Activated naive CD8-positive, alpha-beta T cell treated with anti-CD3 and anti-CD28 coated beads, Interleukin-2, amount 10 ng/mL, durations not matched to agents 7 days and 5 days (primary cell): ENCODE measurements around the gene KIAA0513. TPM values are rescaled to one million over a fixed set of nuclear protein-coding genes. Genes with fewer than 3 reads are reported as not detected.

ENCODE experiments used
- ATAC-seq: fragments of 150-1000 bp; cut with Tn5 transposase; one replicate; pipeline ENCODE4 v1.10.0; 2021; ENCODE audit warnings: low read depth, moderate library complexity
- POLR2A ChIA-PET: fragments of 350-600 bp; sonication (Branson Sonifier 250); formaldehyde crosslinking; loops from one replicate; lab custom pipeline; 2021; ENCODE audit warnings: antibody characterized with exemption; lab: Charles Lee
- DNase-seq: peaks from one replicate; pipeline ENCODE4 v3.0.0; 2021
- H3K27ac Mint-ChIP-seq: one replicate; pipeline ENCODE4 v1.8.0; 2022; ENCODE audit warnings: mild to moderate bottlenecking, mixed read lengths
- H3K27me3 Mint-ChIP-seq: one replicate; pipeline ENCODE4 v1.8.0; 2022; ENCODE audit warnings: mild to moderate bottlenecking, moderate library complexity, mixed read lengths
- H3K36me3 Mint-ChIP-seq: one replicate; pipeline ENCODE4 v1.8.0; 2021; ENCODE audit warnings: mild to moderate bottlenecking, mixed read lengths
- H3K4me1 Mint-ChIP-seq: one replicate; pipeline ENCODE4 v1.8.0; 2021; ENCODE audit warnings: mixed read lengths
- H3K4me3 Mint-ChIP-seq: one replicate; pipeline ENCODE4 v1.8.0; 2022; ENCODE audit warnings: mild to moderate bottlenecking, moderate library complexity, mixed read lengths
- H3K9me3 Mint-ChIP-seq: one replicate; pipeline ENCODE4 v1.8.0; 2021; ENCODE audit warnings: mixed read lengths
- total RNA-seq, 2 experiments: library from RNA; stranded (reverse); gene quantifications; one replicate each; pipeline ENCODE4 v1.2.3, GENCODE V29; 2021

The KIAA0513 gene
- total RNA-seq, 2 experiments from 2014 or later, result 11.6 to 13.9 TPM

GRCh38 chr16:85130705-85131028 is 103.1 kb downstream of the KIAA0513 start:
- Mint-ChIP-seq H3K9me3 (no peaks in the 10 kb centered on the region), H3K36me3 (no peaks in the 10 kb centered on the region), H3K4me1 (no peaks in the 10 kb centered on the region), H3K4me3 (no peak overlapping the region), H3K27ac (no peak overlapping the region), H3K27me3 (peaks cover 8% of the 10 kb centered on the region)
- ATAC-seq (no peak), DNase-seq (no peak)
- POLR2A ChIA-PET, result no interaction called here

- ATAC-seq (no peak), DNase-seq (no peak)
- no peak overlapping the region for H3K4me3 Mint-ChIP-seq
- peaks cover 8% of the 10 kb centered on the region for H3K4me1 Mint-ChIP-seq
- H3K27me3 Mint-ChIP-seq, result peaks cover 15% of the 10 kb centered on the region
- H3K27ac Mint-ChIP-seq, result no peak overlapping the region
- POLR2A ChIA-PET, result no interaction called here
- no peaks in the 10 kb centered on the region for H3K36me3 Mint-ChIP-seq
- no peaks in the 10 kb centered on the region for H3K9me3 Mint-ChIP-seq
These were observed 105.1 kb downstream of the KIAA0513 start for GRCh38 chr16:85132456-85133289.

GRCh38 chr16:85133290-85133599 is 105.7 kb downstream of the KIAA0513 start:
- ATAC-seq (no peak), DNase-seq (no peak)
- Mint-ChIP-seq H3K4me3 (no peak overlapping the region), H3K27me3 (peaks cover 20% of the 10 kb centered on the region), H3K9me3 (no peaks in the 10 kb centered on the region), H3K27ac (no peak overlapping the region), H3K36me3 (no peaks in the 10 kb centered on the region), H3K4me1 (peaks cover 11% of the 10 kb centered on the region)
- POLR2A ChIA-PET, result no interaction called here

- Mint-ChIP-seq H3K4me3 (no peak overlapping the region), H3K36me3 (no peaks in the 10 kb centered on the region), H3K27me3 (peaks cover 30% of the 10 kb centered on the region), H3K27ac (no peak overlapping the region), H3K4me1 (peaks cover 11% of the 10 kb centered on the region), H3K9me3 (no peaks in the 10 kb centered on the region)
- DNase-seq, result no peak
- ATAC-seq, result no peak
- POLR2A ChIA-PET, result no interaction called here
These were observed 106.6 kb downstream of the KIAA0513 start for GRCh38 chr16:85134076-85134788.

GRCh38 chr16:85134789-85135142 is 107.2 kb downstream of the KIAA0513 start:
- ATAC-seq, result no peak
- peaks cover 36% of the 10 kb centered on the region for H3K27me3 Mint-ChIP-seq
- no peak overlapping the region for H3K27ac Mint-ChIP-seq
- no peak overlapping the region for H3K4me3 Mint-ChIP-seq
- DNase-seq, result no peak
- POLR2A ChIA-PET, result no interaction called here
- no peaks in the 10 kb centered on the region for H3K9me3 Mint-ChIP-seq
- no peaks in the 10 kb centered on the region for H3K36me3 Mint-ChIP-seq
- H3K4me1 Mint-ChIP-seq, result peaks cover 11% of the 10 kb centered on the region

GRCh38 chr16:85136213-85136701 is 108.7 kb downstream of the KIAA0513 start:
- Mint-ChIP-seq H3K27ac (no peak overlapping the region), H3K4me1 (peaks cover 11% of the 10 kb centered on the region), H3K9me3 (no peaks in the 10 kb centered on the region), H3K36me3 (no peaks in the 10 kb centered on the region), H3K4me3 (no peak overlapping the region), H3K27me3 (peaks cover 35% of the 10 kb centered on the region)
- POLR2A ChIA-PET, result interaction anchor here (0.6 kb wide), 1 partner anchor 626 kb away, joined by 3 read pairs; no protein-coding TSS in a partner anchor
- no peak for DNase-seq
- no peak for ATAC-seq

GRCh38 chr16:85136702-85137322 is 109.2 kb downstream of the KIAA0513 start:
- ATAC-seq, result peak; percentile 39
- Mint-ChIP-seq H3K36me3 (no peaks in the 10 kb centered on the region), H3K9me3 (no peaks in the 10 kb centered on the region), H3K27ac (no peak overlapping the region), H3K27me3 (peaks cover 35% of the 10 kb centered on the region), H3K4me3 (no peak overlapping the region), H3K4me1 (peaks cover 11% of the 10 kb centered on the region)
- POLR2A ChIA-PET, result interaction anchor here (0.6 kb wide), 1 partner anchor 627 kb away, joined by 3 read pairs; no protein-coding TSS in a partner anchor
- no peak for DNase-seq

GRCh38 chr16:85137323-85138072 is 109.9 kb downstream of the KIAA0513 start:
- ATAC-seq, result no peak
- Mint-ChIP-seq H3K4me3 (no peak overlapping the region), H3K36me3 (no peaks in the 10 kb centered on the region), H3K27ac (no peak overlapping the region), H3K27me3 (peaks cover 35% of the 10 kb centered on the region), H3K4me1 (peaks cover 11% of the 10 kb centered on the region), H3K9me3 (no peaks in the 10 kb centered on the region)
- DNase-seq, result no peak
- POLR2A ChIA-PET, result no interaction called here

GRCh38 chr16:85138073-85138824 is 110.7 kb downstream of the KIAA0513 start:
- POLR2A ChIA-PET, result no interaction called here
- no peaks in the 10 kb centered on the region for H3K36me3 Mint-ChIP-seq
- DNase-seq (no peak), ATAC-seq (no peak)
- no peak overlapping the region for H3K27ac Mint-ChIP-seq
- H3K9me3 Mint-ChIP-seq, result no peaks in the 10 kb centered on the region
- H3K27me3 Mint-ChIP-seq, result peaks cover 35% of the 10 kb centered on the region
- no peak overlapping the region for H3K4me3 Mint-ChIP-seq
- H3K4me1 Mint-ChIP-seq, result peaks cover 11% of the 10 kb centered on the region

GRCh38 chr16:85138825-85139627 is 111.4 kb downstream of the KIAA0513 start:
- no peak overlapping the region for H3K27ac Mint-ChIP-seq

GRCh38 chr16:85139881-85140339 is 112.3 kb downstream of the KIAA0513 start:
- H3K27me3 Mint-ChIP-seq, result peaks cover 35% of the 10 kb centered on the region
- no peak for ATAC-seq
- H3K27ac Mint-ChIP-seq, result no peak overlapping the region
- no peak for DNase-seq
- H3K4me3 Mint-ChIP-seq, result no peak overlapping the region
- H3K36me3 Mint-ChIP-seq, result no peaks in the 10 kb centered on the region
- peaks cover 11% of the 10 kb centered on the region for H3K4me1 Mint-ChIP-seq
- no peaks in the 10 kb centered on the region for H3K9me3 Mint-ChIP-seq
- POLR2A ChIA-PET, result no interaction called here

More at GRCh38 chr16:85138825-85139627, 111.4 kb downstream of the KIAA0513 start:
- POLR2A ChIA-PET, result no interaction called here
- Mint-ChIP-seq H3K27me3 (peaks cover 35% of the 10 kb centered on the region), H3K9me3 (no peaks in the 10 kb centered on the region), H3K4me1 (peaks cover 11% of the 10 kb centered on the region), H3K36me3 (no peaks in the 10 kb centered on the region), H3K4me3 (no peak overlapping the region)
- DNase-seq, result no peak
- ATAC-seq, result no peak

GRCh38 chr16:85140455-85141012 is 112.9 kb downstream of the KIAA0513 start:
- Mint-ChIP-seq H3K9me3 (no peaks in the 10 kb centered on the region), H3K36me3 (no peaks in the 10 kb centered on the region), H3K4me1 (peaks cover 11% of the 10 kb centered on the region), H3K27me3 (peaks cover 35% of the 10 kb centered on the region), H3K27ac (no peak overlapping the region), H3K4me3 (no peak overlapping the region)
- POLR2A ChIA-PET, result no interaction called here
- ATAC-seq (no peak), DNase-seq (no peak)
